Motor neuron (in vitro differentiated cells): ENCODE measurements around the gene ALDH9A1. TPM values are rescaled to one million over a fixed set of nuclear protein-coding genes. Genes with fewer than 3 reads are reported as not detected.

Experiments used
- ATAC-seq, 8 experiments: fragments of 200-7000 bp; cut with Tn5 transposase; replicated peaks in 6 of 8; 2 replicates each; pipeline ENCODE4 v1.8.0; 2021; ENCODE audit warnings: mild to moderate bottlenecking in 8 of 8, moderate library complexity in 8 of 8
- H3K27ac ChIP-seq, 2 donors: fragments of 250-450 bp; sonication (Bioruptor Pico); 2 replicates each; pipeline ENCODE4 v1.9.0; 2021; ENCODE audit warnings: antibody characterized with exemption in 2 of 2, mild to moderate bottlenecking in 2 of 2, moderate library complexity in 1 of 2
- H3K4me1 ChIP-seq, 2 donors: fragments of 250-450 bp; sonication (Bioruptor Pico); replicated peaks in 1 of 2; 2 replicates each; pipeline ENCODE4 v1.6.1; 2021; ENCODE audit warnings: antibody characterized with exemption in 2 of 2, mild to moderate bottlenecking in 2 of 2, moderate library complexity in 1 of 2
- H3K4me3 ChIP-seq, 5 donors: fragments of 250-450 bp; sonication (Bioruptor Pico); 2 replicates each; pipeline ENCODE4 v1.9.0; 2021; ENCODE audit warnings: antibody characterized with exemption in 5 of 5, mild to moderate bottlenecking in 5 of 5, moderate library complexity in 4 of 5
- WGBS, 10 experiments: fragments of 450-650 bp; shearing (Covaris generic); methylation state at CpG; one replicate each; pipeline ENCODE4 v1.0.0; 2022; 5-methylcytosine and 5-hydroxymethylcytosine counted together
- in situ Hi-C, 9 experiments: fragments of 400-800 bp; cut with MboI; loops; one replicate each; pipeline ENCODE4 v1.15.0; 2021; ENCODE audit warnings: low sequenced_read_pairs in 9 of 9, low pct_unique_long_range_greater_than_20kb in 2 of 9; ENCODE audit not compliant: unreplicated experiment in 9 of 9
- total RNA-seq, 8 experiments: library from RNA; unstranded; fragments of 300-600 nt; gene quantifications; 2 replicates each; pipeline versions ENCODE4 v1.2.3 to v1.2.4, GENCODE V29; 2022

Gene ALDH9A1
- total RNA-seq, 8 experiments from 2014 or later = 23.3 to 69.0 (median 41.5) TPM

DNA sequence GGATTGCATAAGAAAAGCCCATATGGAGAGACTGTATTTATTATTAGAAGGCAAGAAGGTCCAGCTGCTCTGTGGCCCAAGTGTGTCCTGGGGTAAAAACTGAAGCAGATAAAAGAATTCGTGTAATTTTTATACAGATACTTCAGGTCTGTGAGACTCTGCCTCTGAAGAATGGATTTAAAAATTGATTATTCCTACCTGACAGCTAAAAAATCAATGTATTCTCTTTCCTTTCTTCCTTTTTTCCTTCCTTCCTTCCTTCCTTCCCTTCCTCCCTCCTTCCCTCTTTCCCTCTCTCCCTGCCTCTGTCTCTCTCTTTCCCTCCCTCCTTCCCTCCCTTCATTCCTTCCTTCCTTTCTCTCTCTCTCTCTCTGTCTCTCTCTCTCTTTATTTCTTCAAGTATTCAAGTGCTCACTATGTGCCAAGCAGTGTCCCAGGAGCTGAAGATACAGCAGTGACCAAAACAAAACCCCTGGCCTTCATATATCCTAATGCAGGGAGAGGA is 78.7 kb downstream of the ALDH9A1 start:
- ATAC-seq = no peak
- WGBS, 10 experiments = 0 to 55% (median 17%) methylated on average over 1 of the region's 1 CpG
- no peak overlapping the region for H3K4me3 ChIP-seq
- no peaks in the 10 kb centered on the region for H3K4me1 ChIP-seq
- H3K27ac ChIP-seq = no peak overlapping the region
- in situ Hi-C loops = loop anchor here in 2 of 9 experiments (25.0 kb wide), 1 partner anchor 293 kb away; no protein-coding TSS in a partner anchor

DNA sequence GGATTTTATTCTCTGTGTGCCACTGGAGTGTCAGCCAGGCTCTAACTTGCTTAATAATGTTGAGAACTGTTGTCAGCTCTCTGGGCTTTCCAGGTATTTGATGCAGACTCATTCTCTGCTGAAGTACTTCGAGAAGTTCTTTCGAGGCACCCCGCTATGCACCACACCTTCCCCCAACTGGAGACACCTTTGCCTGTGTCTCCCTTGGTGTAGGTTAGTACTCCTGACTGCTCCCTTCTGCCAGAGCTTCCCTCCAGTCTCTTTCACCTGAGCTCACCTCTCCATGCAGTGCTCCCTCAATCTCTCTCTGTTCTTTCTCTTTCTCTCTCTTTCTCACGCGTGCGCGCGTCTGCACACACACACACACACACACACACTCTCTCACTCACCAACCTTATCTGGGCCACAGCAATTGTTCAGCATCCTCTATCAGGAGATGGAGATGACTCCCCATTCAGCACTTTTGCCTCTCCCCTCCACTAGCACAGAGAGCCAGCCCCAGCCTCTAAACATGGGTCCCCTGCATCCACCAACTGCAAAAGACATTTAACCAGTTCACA is 81.3 kb downstream of the ALDH9A1 start:
- Histone ChIP-seq H3K27ac (no peak overlapping the region), H3K4me1 (no peaks in the 10 kb centered on the region), H3K4me3 (no peak overlapping the region)
- in situ Hi-C loops = loop anchor here in 2 of 9 experiments (25.0 kb wide), 1 partner anchor 295 kb away; no protein-coding TSS in a partner anchor
- ATAC-seq = no peak
- 76 to 100% (median 91%) methylated on average over 4 to 8 of the region's 8 CpGs; no CpG with 5 or more reads in 2 of the 10 experiments for WGBS, 10 experiments

DNA sequence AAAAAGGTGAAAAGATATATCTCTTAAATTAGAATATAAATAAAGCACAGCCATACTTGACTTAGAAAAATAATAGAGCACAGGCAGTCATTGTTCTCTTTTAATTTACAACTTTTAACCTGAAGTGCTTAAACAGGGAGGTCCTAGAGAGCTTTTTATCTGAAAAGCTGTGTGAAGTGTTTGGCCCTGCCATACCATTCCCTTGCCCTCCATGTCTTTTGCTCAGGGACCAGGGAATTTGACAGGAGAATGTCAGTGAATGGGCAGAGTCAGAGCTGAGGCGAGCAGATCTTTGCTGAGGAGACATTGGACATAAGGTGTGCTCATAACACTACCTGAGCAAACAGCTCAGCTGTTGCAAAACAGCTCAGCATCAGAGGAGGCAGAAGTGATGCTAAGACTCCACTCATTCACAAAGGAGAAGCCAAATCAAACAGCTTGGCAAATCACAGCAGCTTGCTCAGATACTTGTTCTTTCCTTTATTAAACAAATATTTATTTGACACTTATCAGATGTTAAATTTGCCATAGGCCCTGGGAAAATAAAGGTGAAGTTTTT is 82.2 kb downstream of the ALDH9A1 start:
- 0 to 60% (median 28%) methylated on average over 1 of the region's 1 CpG; no CpG with 5 or more reads in 2 of the 10 experiments for WGBS, 10 experiments
- in situ Hi-C loops = loop anchor here in 2 of 9 experiments (25.0 kb wide), 1 partner anchor 296 kb away; no protein-coding TSS in a partner anchor
- ATAC-seq = no peak
- no peak overlapping the region for H3K27ac ChIP-seq
- H3K4me3 ChIP-seq = no peak overlapping the region
- no peaks in the 10 kb centered on the region for H3K4me1 ChIP-seq

Other genes with a start within 250 kb of the ALDH9A1 start
- gene LRRC52, start 154.6 kb downstream of the ALDH9A1 start, total RNA-seq = under 1 TPM in 5 of 8 experiments, not detected in 3; 0.14 to 1.00 (median 0.31) TPM
- gene MGST3, start 67.3 kb downstream of the ALDH9A1 start, total RNA-seq = 100 to 1,000 TPM in 7 of 8 experiments, 10 to 100 TPM in 1; 56.3 to 337 (median 224) TPM
- gene TMCO1, start 70.3 kb upstream of the ALDH9A1 start, total RNA-seq = 100 to 1,000 TPM in 4 of 8 experiments, 10 to 100 TPM in 4; 57.6 to 149 (median 100) TPM
- 10 to 100 TPM; 28.3 to 83.2 (median 46.0) TPM for gene UCK2, start 129.1 kb upstream of the ALDH9A1 start, total RNA-seq